KMS-11 (cell line): ENCODE measurements around the gene AKNA.

Experiments
- H2AFZ ChIP-seq: fragments of 200-600 bp; sonication (generic); 2 replicates; pipeline ENCODE4 v1.6.1; 2016; ENCODE audit warnings: antibody characterized with exemption, mixed run types, low read depth
- H3K27ac ChIP-seq: fragments of 200-600 bp; sonication (generic); 2 replicates; pipeline ENCODE4 v1.6.1; 2016; ENCODE audit warnings: mild to moderate bottlenecking, mixed run types
- H3K27me3 ChIP-seq: fragments of 200-600 bp; sonication (generic); 2 replicates; pipeline ENCODE4 v1.6.1; 2017; ENCODE audit warnings: mild to moderate bottlenecking, low read depth, mixed run types, moderate library complexity; ENCODE audit not compliant: insufficient read depth
- H3K36me3 ChIP-seq: fragments of 200-600 bp; sonication (generic); 2 replicates; pipeline ENCODE4 v1.6.1; 2017; ENCODE audit warnings: mild to moderate bottlenecking, mixed run types; ENCODE audit not compliant: insufficient read depth
- H3K4me1 ChIP-seq: fragments of 200-600 bp; sonication (generic); 2 replicates; pipeline ENCODE4 v1.6.1; 2016; ENCODE audit warnings: mild to moderate bottlenecking, low read depth, mixed run types; ENCODE audit not compliant: poor library complexity, severe bottlenecking
- H3K4me2 ChIP-seq: fragments of 200-600 bp; sonication (generic); 2 replicates; pipeline ENCODE4 v1.7.0; 2016; ENCODE audit warnings: mild to moderate bottlenecking, mixed run types
- H3K4me3 ChIP-seq: fragments of 200-600 bp; sonication (generic); IDR thresholded peaks from 2 replicates; pipeline ENCODE4 v1.6.1; 2017; ENCODE audit warnings: low read depth, low read length, mixed read lengths; ENCODE audit not compliant: insufficient read depth
- H3K79me2 ChIP-seq: fragments of 200-600 bp; sonication (generic); 2 replicates; pipeline ENCODE4 v1.6.1; 2016; ENCODE audit warnings: low read depth, mixed run types; ENCODE audit not compliant: insufficient read depth
- H3K9ac ChIP-seq: fragments of 200-600 bp; sonication (generic); 2 replicates; pipeline ENCODE4 v1.6.1; 2016; ENCODE audit warnings: mild to moderate bottlenecking, mixed run types
- H4K20me1 ChIP-seq: fragments of 200-600 bp; sonication (generic); 2 replicates; pipeline ENCODE4 v1.6.1; 2016; ENCODE audit warnings: mild to moderate bottlenecking, mixed run types; ENCODE audit not compliant: insufficient read depth
- TF ChIP-seq, protein P1 (sequence below): fragments of 200-600 bp; sonication (generic); conservative IDR thresholded peaks from 2 replicates; pipeline ENCODE4 v1.6.1; 2017; ENCODE audit warnings: low read depth, mild to moderate bottlenecking, antibody characterized with exemption, low read length, moderate library complexity, mixed read lengths

The AKNA gene

DNA sequence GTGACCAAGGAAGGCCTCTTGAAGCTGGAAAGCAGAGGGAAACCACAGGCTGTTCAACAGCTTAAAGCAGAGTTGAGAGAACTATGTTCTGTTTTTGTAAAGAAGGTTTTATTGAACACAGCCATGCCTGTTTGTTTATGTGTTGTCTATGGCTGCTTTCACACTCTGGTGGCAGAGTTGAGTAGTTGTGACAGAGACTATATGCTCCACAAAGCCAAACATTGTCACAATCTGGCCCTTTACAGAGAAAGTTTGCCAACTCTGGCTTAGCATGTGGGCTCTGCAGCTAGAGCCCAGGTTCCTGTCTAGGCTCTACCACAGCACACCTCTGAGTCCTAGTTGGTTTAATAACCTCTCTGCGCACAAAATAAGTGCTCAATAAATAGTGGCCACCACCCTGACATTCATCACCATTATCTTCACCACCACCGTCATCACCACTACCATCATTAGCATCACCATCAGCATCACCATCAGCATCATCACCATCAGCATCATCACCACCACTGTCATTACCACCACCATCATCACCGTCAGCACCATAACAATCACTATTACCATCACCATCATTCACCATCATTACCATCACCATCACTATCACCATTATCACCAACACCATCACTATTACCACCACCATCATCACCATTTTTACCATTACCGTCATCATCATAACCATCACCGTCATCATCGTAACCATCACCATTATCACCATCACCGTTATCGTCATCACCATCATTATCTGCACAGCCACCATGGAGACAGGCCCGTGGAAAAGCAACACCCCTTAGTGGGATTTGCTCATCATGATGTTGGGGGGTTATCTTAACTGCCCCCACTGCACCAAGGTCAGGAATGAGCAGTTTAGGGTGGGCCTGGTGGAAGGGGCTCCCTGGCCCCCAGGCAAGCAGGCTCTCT is 18.3 kb downstream of the AKNA start:
- Histone ChIP-seq H2AFZ (no peak overlapping the region), H3K4me3 (no peak overlapping the region), H4K20me1 (no peaks in the 10 kb centered on the region), H3K4me2 (peak overlapping the region; percentile 14; the same call in 1 of the 2 replicates), H3K79me2 (peaks cover 19% of the 10 kb centered on the region; the same call in 1 of the 2 replicates), H3K4me1 (peaks cover 100% of the 10 kb centered on the region), H3K36me3 (peaks cover 4% of the 10 kb centered on the region; the same call in 1 of the 2 replicates), H3K9ac (no peak overlapping the region), H3K27ac (peak overlapping the region; percentile 48; the same call in 1 of the 2 replicates), H3K27me3 (no peaks in the 10 kb centered on the region)
- TF ChIP-seq, protein P1, sequence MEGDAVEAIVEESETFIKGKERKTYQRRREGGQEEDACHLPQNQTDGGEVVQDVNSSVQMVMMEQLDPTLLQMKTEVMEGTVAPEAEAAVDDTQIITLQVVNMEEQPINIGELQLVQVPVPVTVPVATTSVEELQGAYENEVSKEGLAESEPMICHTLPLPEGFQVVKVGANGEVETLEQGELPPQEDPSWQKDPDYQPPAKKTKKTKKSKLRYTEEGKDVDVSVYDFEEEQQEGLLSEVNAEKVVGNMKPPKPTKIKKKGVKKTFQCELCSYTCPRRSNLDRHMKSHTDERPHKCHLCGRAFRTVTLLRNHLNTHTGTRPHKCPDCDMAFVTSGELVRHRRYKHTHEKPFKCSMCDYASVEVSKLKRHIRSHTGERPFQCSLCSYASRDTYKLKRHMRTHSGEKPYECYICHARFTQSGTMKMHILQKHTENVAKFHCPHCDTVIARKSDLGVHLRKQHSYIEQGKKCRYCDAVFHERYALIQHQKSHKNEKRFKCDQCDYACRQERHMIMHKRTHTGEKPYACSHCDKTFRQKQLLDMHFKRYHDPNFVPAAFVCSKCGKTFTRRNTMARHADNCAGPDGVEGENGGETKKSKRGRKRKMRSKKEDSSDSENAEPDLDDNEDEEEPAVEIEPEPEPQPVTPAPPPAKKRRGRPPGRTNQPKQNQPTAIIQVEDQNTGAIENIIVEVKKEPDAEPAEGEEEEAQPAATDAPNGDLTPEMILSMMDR = no peak

DNA sequence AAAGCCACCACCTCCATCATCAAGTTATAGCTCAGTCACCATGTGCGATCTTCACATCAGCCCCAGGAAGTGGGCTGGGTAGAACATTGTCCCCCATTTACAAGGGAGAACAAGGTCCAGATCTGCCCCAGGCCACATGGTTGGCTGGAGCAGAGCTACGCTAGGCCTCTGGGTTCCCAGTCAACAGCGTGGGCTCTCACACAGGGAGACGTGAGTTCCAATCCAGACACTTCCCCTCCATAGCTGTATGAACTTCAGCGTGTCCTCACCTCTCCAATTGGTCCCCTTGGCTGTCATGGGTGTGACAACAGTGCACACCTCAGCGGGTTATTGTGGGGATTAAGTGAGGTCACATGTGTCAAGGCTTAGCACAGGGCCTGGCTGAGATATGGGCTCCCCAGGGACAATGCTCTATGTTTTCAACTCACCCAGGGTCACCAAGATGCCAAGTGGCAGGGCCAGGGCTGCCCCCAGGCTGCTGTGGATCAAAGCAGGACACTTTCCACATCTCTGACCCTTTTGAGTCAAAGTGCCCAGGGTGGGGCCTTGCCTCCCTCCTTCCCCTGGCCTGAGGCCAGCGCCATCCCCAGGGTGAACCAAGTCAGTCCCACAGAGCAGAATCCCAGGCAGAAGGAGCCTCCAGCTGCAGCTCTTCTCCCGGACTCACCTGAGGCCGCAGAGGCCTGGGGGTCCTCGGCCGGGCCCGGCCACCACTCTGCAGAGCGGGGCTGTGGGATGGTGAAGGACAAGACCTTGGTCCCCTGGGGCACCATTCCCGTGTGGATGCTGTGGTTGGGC is 19.8 kb downstream of the AKNA start:
- TF ChIP-seq, protein P1 = no peak
- Histone ChIP-seq H3K36me3 (peaks cover 4% of the 10 kb centered on the region; the same call in 1 of the 2 replicates), H3K9ac (peak overlapping the region; percentile 20; the same call in 1 of the 2 replicates), H4K20me1 (no peaks in the 10 kb centered on the region), H3K27me3 (no peaks in the 10 kb centered on the region), H3K4me1 (peaks cover 100% of the 10 kb centered on the region), H2AFZ (no peak overlapping the region), H3K27ac (peak overlapping the region; percentile 86), H3K4me3 (no peak overlapping the region), H3K79me2 (peaks cover 19% of the 10 kb centered on the region; the same call in 1 of the 2 replicates), H3K4me2 (peak overlapping the region; percentile 83; the same call in 1 of the 2 replicates)

DNA sequence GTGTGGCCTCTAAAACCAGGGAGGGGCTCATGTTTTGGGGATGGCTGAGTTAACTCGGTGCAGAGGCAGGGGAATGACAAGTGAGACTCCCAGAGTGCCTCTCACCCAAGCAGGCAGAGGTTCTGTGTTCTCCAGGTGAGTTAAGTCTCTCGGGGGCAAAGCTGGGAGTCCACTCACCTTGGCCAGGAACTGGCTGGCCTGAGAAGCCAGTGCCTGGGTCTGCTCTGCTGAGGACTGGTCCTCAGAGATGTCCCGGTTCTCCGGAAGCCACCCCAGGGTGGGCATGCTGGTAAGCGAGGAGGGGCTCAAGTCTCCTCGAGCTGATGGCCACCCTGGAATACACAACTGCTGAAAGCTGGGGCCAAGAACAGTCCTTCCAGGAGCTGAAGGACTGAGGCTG is 20.4 kb downstream of the AKNA start:
- Histone ChIP-seq H3K27ac (peak overlapping the region; percentile 86), H3K4me1 (peaks cover 96% of the 10 kb centered on the region), H2AFZ (no peak overlapping the region), H3K9ac (peak overlapping the region; percentile 20; the same call in 1 of the 2 replicates), H3K79me2 (peaks cover 19% of the 10 kb centered on the region; the same call in 1 of the 2 replicates), H3K4me2 (peak overlapping the region; percentile 83), H3K36me3 (peaks cover 4% of the 10 kb centered on the region; the same call in 1 of the 2 replicates), H3K27me3 (no peaks in the 10 kb centered on the region), H4K20me1 (no peaks in the 10 kb centered on the region), H3K4me3 (no peak overlapping the region)
- TF ChIP-seq, protein P1 = no peak

DNA sequence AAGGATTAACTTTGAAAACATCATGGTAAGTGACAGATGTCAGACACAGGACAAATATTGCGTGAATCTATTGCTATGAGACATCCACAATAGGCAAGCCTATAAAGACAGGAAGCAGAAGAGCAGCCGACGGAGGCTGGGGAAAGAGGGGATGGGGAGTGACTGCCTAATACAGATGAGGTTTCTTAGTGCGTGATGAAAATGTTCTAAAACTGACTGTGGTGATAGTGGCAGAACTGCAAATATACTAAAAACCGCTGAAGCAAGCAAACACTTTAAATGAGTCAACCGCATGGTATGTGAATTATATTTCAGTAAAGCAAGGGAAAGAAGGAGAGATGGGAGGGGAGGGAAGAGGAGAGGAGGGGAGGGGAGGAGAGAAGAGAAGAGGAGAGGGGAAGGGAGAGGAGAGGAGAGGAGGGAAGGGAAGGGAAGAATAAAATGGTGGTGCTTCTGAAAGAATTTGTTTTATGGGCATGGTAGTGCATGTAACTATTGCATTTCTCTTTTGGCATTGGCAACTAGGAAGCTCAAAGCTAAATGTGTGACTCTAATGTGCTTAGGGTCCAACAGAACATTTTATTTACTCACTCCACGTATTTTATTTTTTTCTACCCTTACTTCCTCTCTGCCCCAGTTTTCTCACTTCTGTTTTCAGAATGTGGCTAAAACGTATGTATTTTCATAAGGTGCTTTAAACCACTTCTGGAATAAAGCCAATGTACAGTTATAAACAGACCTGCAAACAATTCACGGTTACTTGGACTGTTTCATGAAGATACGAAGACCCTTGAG is 21.3 kb downstream of the AKNA start:
- peaks cover 87% of the 10 kb centered on the region for H3K4me1 ChIP-seq
- H3K4me2 ChIP-seq = peak overlapping the region; percentile 83
- H3K27ac ChIP-seq = peak overlapping the region; percentile 86
- H3K9ac ChIP-seq = peak overlapping the region; percentile 20; the same call in 1 of the 2 replicates
- H3K79me2 ChIP-seq = peaks cover 17% of the 10 kb centered on the region; the same call in 1 of the 2 replicates
- no peak overlapping the region for H2AFZ ChIP-seq
- no peak overlapping the region for H3K4me3 ChIP-seq
- H3K27me3 ChIP-seq = no peaks in the 10 kb centered on the region
- H3K36me3 ChIP-seq = peaks cover 7% of the 10 kb centered on the region
- no peaks in the 10 kb centered on the region for H4K20me1 ChIP-seq
- TF ChIP-seq, protein P1 = no peak
